HepG2 (cell line): Measurements from ENCODE around the gene SLC13A3. TPM values are rescaled to one million over a fixed set of nuclear protein-coding genes. Genes with fewer than 3 reads are reported as not detected.

Experiments used
- ELF1 ChIP-seq: sonication (generic); formaldehyde crosslinking; IDR thresholded peaks from 2 replicates; pipeline ENCODE4 v1.4.0; 2020; ENCODE audit warnings: missing genetic modification reagents
- HNF1A ChIP-seq, 2 experiments: sonication (generic) in 1 of 2; formaldehyde crosslinking in 1 of 2; IDR thresholded peaks; 2 replicates each; pipeline versions ENCODE4 v1.4.0 to v1.6.1; 2016 to 2020; ENCODE audit warnings: borderline replicate concordance in 1 of 2, low read depth in 1 of 2, mild to moderate bottlenecking in 1 of 2, missing genetic modification reagents in 1 of 2
- MAX ChIP-seq: IDR thresholded peaks from 2 replicates; pipeline ENCODE4 v1.6.1; 2012; ENCODE audit warnings: inconsistent platforms
- REXO4 ChIP-seq: sonication (generic); formaldehyde crosslinking; IDR thresholded peaks from 2 replicates; pipeline ENCODE4 v1.8.0; 2022; ENCODE audit warnings: missing genetic modification reagents, mild to moderate bottlenecking, borderline replicate concordance
- SPEN ChIP-seq: sonication (generic); formaldehyde crosslinking; IDR thresholded peaks from 2 replicates; pipeline ENCODE4 v1.5.1; 2020; ENCODE audit warnings: low read depth, mild to moderate bottlenecking, missing genetic modification reagents
- TBX3 ChIP-seq: fragments of 450-650 bp; IDR thresholded peaks from 2 replicates; pipeline ENCODE4 v1.6.1; 2017; ENCODE audit warnings: antibody characterized with exemption, mild to moderate bottlenecking, inconsistent platforms, borderline replicate concordance
- TCF12 ChIP-seq, 2 experiments: fragments of 450-650 bp in 1 of 2; sonication (generic) in 1 of 2; formaldehyde crosslinking in 1 of 2; IDR thresholded peaks; 2 replicates each; pipeline versions ENCODE4 v1.6.1 to v1.8.0; 2017 to 2022; ENCODE audit warnings: antibody characterized with exemption in 1 of 2, mild to moderate bottlenecking in 1 of 2, missing genetic modification reagents in 1 of 2, moderate library complexity in 1 of 2
- ZKSCAN1 ChIP-seq: fragments of 150-350 bp; IDR thresholded peaks from 2 replicates; pipeline ENCODE4 v1.6.1; 2014; ENCODE audit warnings: low read length
- ZNF329 ChIP-seq: sonication (generic); formaldehyde crosslinking; IDR thresholded peaks from 2 replicates; pipeline ENCODE4 v1.9.0; 2021; ENCODE audit warnings: low read depth, mild to moderate bottlenecking, missing genetic modification reagents
- ZNF562 ChIP-seq: sonication (generic); formaldehyde crosslinking; IDR thresholded peaks from 2 replicates; pipeline ENCODE4 v1.8.0; 2022; ENCODE audit warnings: missing genetic modification reagents, borderline replicate concordance
- ZNF746 ChIP-seq: sonication (generic); formaldehyde crosslinking; IDR thresholded peaks from 2 replicates; pipeline ENCODE4 v1.8.0; 2022; ENCODE audit warnings: mild to moderate bottlenecking, missing genetic modification reagents
- ZNF792 ChIP-seq: IDR thresholded peaks from 2 replicates; pipeline ENCODE4 v1.6.1; 2016
- polyA plus RNA-seq, 8 experiments: library from polyadenylated mRNA; depleted of rRNA in 3 of 8; stranded (reverse) in 7 of 8; unstranded in 1 of 8; fragments of >200 nt; fragmentation: Illumina TruSeq in 4 of 8; extraction: Trizol in 4 of 8; gene quantifications; 2 replicates each; pipeline versions ENCODE4 v1.2.1 to v1.2.3, GENCODE V29; 2011 to 2016; ENCODE audit warnings: low read depth in 4 of 8, missing spikeins in 1 of 8, mixed read lengths in 1 of 8; ENCODE audit not compliant: insufficient read depth in 1 of 8
- total RNA-seq, 5 experiments: library from RNA; depleted of rRNA; stranded (reverse); fragments of >200 nt; fragmentation: Illumina TruSeq; extraction: Trizol; gene quantifications; 2 replicates each; pipeline ENCODE4 v1.2.3, GENCODE V29; 2016; ENCODE audit warnings: low read depth in 1 of 5
- TF ChIP-seq, protein P1 (sequence below): sonication (generic); formaldehyde crosslinking; IDR thresholded peaks from 2 replicates; pipeline ENCODE4 v1.4.0; 2020; ENCODE audit warnings: missing genetic modification reagents
- TF ChIP-seq, protein P2 (sequence below): sonication (generic); formaldehyde crosslinking; IDR thresholded peaks from 2 replicates; pipeline ENCODE4 v1.4.0; 2020; ENCODE audit warnings: mild to moderate bottlenecking, missing genetic modification reagents
- TF ChIP-seq, protein P3 (sequence below): sonication (generic); formaldehyde crosslinking; IDR thresholded peaks from 2 replicates; pipeline ENCODE4 v1.4.0; 2020; ENCODE audit warnings: missing genetic modification reagents, borderline replicate concordance

SLC13A3 gene
- total and polyA plus RNA-seq, 2 of the 13 experiments (the other 11 are each of a cell fraction or from before 2014, with no cell fraction given): 66.5 to 76.0 TPM

DNA sequence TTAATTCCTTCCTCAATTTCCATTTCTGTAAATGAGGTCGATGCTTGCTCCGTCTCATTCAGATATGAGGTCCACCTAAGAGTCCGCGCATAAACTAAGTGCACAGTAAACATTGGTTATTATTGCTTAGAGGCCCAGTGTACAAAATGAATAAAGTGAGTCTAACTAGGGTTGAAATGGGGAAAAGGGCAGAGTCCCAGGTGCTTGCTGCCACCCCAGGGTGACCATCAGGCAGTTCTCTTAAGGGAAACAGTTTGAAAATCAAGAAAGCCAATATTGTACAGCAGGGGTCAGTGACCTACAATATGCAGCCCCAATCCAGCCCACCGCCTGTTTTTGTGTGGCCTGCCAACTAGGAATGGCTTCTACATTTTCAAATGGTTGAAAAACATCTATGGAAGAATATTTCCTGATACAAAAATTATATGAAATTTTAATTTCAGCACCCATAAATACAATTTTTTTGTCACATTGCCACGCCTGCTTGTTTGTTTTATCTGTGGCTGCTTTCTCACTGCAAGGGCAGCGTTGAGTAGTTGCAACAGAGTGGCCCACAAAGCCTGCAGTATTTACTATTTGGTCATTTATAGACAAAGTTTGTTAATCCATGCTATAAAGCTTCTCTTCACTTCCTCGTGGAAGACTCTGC is 43.3 kb downstream of the SLC13A3 start (continued):
- TF ChIP-seq, protein P1, sequence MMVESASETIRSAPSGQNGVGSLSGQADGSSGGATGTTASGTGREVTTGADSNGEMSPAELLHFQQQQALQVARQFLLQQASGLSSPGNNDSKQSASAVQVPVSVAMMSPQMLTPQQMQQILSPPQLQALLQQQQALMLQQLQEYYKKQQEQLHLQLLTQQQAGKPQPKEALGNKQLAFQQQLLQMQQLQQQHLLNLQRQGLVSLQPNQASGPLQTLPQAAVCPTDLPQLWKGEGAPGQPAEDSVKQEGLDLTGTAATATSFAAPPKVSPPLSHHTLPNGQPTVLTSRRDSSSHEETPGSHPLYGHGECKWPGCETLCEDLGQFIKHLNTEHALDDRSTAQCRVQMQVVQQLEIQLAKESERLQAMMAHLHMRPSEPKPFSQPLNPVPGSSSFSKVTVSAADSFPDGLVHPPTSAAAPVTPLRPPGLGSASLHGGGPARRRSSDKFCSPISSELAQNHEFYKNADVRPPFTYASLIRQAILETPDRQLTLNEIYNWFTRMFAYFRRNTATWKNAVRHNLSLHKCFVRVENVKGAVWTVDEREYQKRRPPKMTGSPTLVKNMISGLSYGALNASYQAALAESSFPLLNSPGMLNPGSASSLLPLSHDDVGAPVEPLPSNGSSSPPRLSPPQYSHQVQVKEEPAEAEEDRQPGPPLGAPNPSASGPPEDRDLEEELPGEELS (CRISPR knock-in tag): peak; percentile 41
- no peak; the same call in 1 of the 2 replicates for TF ChIP-seq ELF1 (CRISPR knock-in tag)
- TF ChIP-seq ZNF792 (CRISPR knock-in tag): peak; percentile 41; the same call in 1 of the 2 replicates
- TF ChIP-seq HNF1A (IDR thresholded peaks at IDR 0.05; ENCODE audit: low read depth): no peak; the same call in 1 of the 2 replicates
- TF ChIP-seq HNF1A (CRISPR knock-in tag; IDR thresholded peaks at IDR 0.05; ENCODE audit: borderline replicate concordance): no peak
- TF ChIP-seq ZNF329 (CRISPR knock-in tag): no peak
- no peak for TF ChIP-seq REXO4 (CRISPR knock-in tag)
- TF ChIP-seq TBX3: no peak
- TF ChIP-seq ZNF746 (CRISPR knock-in tag): no peak
- TF ChIP-seq, protein P2, sequence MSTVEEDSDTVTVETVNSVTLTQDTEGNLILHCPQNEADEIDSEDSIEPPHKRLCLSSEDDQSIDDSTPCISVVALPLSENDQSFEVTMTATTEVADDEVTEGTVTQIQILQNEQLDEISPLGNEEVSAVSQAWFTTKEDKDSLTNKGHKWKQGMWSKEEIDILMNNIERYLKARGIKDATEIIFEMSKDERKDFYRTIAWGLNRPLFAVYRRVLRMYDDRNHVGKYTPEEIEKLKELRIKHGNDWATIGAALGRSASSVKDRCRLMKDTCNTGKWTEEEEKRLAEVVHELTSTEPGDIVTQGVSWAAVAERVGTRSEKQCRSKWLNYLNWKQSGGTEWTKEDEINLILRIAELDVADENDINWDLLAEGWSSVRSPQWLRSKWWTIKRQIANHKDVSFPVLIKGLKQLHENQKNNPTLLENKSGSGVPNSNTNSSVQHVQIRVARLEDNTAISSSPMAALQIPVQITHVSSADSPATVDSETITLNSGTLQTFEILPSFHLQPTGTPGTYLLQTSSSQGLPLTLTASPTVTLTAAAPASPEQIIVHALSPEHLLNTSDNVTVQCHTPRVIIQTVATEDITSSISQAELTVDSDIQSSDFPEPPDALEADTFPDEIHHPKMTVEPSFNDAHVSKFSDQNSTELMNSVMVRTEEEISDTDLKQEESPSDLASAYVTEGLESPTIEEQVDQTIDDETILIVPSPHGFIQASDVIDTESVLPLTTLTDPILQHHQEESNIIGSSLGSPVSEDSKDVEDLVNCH (CRISPR knock-in tag): no peak
- TF ChIP-seq, protein P3, sequence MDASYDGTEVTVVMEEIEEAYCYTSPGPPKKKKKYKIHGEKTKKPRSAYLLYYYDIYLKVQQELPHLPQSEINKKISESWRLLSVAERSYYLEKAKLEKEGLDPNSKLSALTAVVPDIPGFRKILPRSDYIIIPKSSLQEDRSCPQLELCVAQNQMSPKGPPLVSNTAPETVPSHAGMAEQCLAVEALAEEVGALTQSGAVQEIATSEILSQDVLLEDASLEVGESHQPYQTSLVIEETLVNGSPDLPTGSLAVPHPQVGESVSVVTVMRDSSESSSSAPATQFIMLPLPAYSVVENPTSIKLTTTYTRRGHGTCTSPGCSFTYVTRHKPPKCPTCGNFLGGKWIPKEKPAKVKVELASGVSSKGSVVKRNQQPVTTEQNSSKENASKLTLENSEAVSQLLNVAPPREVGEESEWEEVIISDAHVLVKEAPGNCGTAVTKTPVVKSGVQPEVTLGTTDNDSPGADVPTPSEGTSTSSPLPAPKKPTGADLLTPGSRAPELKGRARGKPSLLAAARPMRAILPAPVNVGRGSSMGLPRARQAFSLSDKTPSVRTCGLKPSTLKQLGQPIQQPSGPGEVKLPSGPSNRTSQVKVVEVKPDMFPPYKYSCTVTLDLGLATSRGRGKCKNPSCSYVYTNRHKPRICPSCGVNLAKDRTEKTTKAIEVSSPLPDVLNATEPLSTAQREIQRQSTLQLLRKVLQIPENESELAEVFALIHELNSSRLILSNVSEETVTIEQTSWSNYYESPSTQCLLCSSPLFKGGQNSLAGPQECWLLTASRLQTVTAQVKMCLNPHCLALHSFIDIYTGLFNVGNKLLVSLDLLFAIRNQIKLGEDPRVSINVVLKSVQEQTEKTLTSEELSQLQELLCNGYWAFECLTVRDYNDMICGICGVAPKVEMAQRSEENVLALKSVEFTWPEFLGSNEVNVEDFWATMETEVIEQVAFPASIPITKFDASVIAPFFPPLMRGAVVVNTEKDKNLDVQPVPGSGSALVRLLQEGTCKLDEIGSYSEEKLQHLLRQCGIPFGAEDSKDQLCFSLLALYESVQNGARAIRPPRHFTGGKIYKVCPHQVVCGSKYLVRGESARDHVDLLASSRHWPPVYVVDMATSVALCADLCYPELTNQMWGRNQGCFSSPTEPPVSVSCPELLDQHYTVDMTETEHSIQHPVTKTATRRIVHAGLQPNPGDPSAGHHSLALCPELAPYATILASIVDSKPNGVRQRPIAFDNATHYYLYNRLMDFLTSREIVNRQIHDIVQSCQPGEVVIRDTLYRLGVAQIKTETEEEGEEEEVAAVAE (CRISPR knock-in tag): no peak
- TF ChIP-seq MAX: no peak
- TF ChIP-seq ZKSCAN1: no peak
- TF ChIP-seq SPEN (CRISPR knock-in tag): no peak; the same call in 1 of the 2 replicates
- no peak for TF ChIP-seq ZNF562 (CRISPR knock-in tag)
- TF ChIP-seq TCF12 (IDR thresholded peaks at IDR 0.05): no peak
- TF ChIP-seq TCF12 (CRISPR knock-in tag; IDR thresholded peaks at IDR 0.05): no peak
